Ramos (cell line): Measurements from ENCODE around the gene ASMTL.
"Not testable (repeated sequence)": the region's sequence is repeated elsewhere in the genome, so short reads cannot be mapped to it uniquely, and the experiment has no call there.

Experiments used
- in situ Hi-C: fragments of 300-500 bp; cut with MboI; formaldehyde crosslinking; loops from one replicate; pipeline ENCODE4 v1.14.3; 2022; ENCODE audit warnings: low sequenced_read_pairs; ENCODE audit not compliant: unreplicated experiment

The ASMTL gene

GRCh38 chrX:1462596-1463251 is 10.0 kb upstream of the ASMTL start:
- in situ Hi-C loops: loop anchor here (10.0 to 25.0 kb wide), 2 partner anchors 122 to 1050 kb away; partner anchors contain the start of genes DHRSX and ZBED1

- in situ Hi-C loops: loop anchor here (10.0 to 25.0 kb wide), 2 partner anchors 123 to 1050 kb away; partner anchors contain the start of genes DHRSX and ZBED1
Observed at GRCh38 chrX:1462110-1462509, 9.4 kb upstream of the ASMTL start.

- in situ Hi-C loops: loop anchor here (25.0 kb wide), 1 partner anchor 1056 kb away; the partner anchor contains the start of genes DHRSX and ZBED1
Observed at GRCh38 chrX:1455948-1456280, 3.2 kb upstream of the ASMTL start.

GRCh38 chrX:1453951-1454785 is 1.5 kb upstream of the ASMTL start:
- in situ Hi-C loops: loop anchor here (25.0 kb wide), 1 partner anchor 1058 kb away; the partner anchor contains the start of genes DHRSX and ZBED1

- in situ Hi-C loops: loop anchor here (25.0 kb wide), 1 partner anchor 1059 kb away; the partner anchor contains the start of genes DHRSX and ZBED1
Observed at GRCh38 chrX:1453395-1453783, 680 bp upstream of the ASMTL start.

GRCh38 chrX:1451661-1452515 is 821 bp downstream of the ASMTL start:
- in situ Hi-C loops: loop anchor here (25.0 kb wide), 1 partner anchor 1060 kb away; the partner anchor contains the start of genes DHRSX and ZBED1

- in situ Hi-C loops: loop anchor here (25.0 kb wide), 1 partner anchor 1061 kb away; the partner anchor contains the start of genes DHRSX and ZBED1
Observed at GRCh38 chrX:1451251-1451660, 1.5 kb downstream of the ASMTL start.

GRCh38 chrX:1450361-1451161 is 2.1 kb downstream of the ASMTL start:
- in situ Hi-C loops: loop anchor here (25.0 kb wide), 1 partner anchor 1062 kb away; the partner anchor contains the start of genes DHRSX and ZBED1

GRCh38 chrX:1449823-1450149 is 2.9 kb downstream of the ASMTL start:
- in situ Hi-C loops: loop anchor here (25.0 kb wide), 1 partner anchor 1063 kb away; the partner anchor contains the start of genes DHRSX and ZBED1

- in situ Hi-C loops: no loop called here
Observed at GRCh38 chrX:1449036-1449822, 3.5 kb downstream of the ASMTL start.

GRCh38 chrX:1448573-1449001 is 4.1 kb downstream of the ASMTL start:
- in situ Hi-C loops: not testable (repeated sequence)

- in situ Hi-C loops: not testable (repeated sequence)
Observed at GRCh38 chrX:1447969-1448572, 4.6 kb downstream of the ASMTL start.

GRCh38 chrX:1446984-1447968 is 5.4 kb downstream of the ASMTL start:
- in situ Hi-C loops: not testable (repeated sequence)

- in situ Hi-C loops: no loop called here
Observed at GRCh38 chrX:1444561-1445500, 7.9 kb downstream of the ASMTL start.

- in situ Hi-C loops: no loop called here
Observed at GRCh38 chrX:1443496-1444075, 9.1 kb downstream of the ASMTL start.
